Measurements from ENCODE around the gene USP36.

- no peak for TF ChIP-seq USF1 (IDR thresholded peaks at IDR 0.05)
- TF ChIP-seq TEAD4 (IDR thresholded peaks at IDR 0.05), result no peak
- TF ChIP-seq TAF1 (IDR thresholded peaks at IDR 0.05; ENCODE audit: low read depth), result no peak
- TF ChIP-seq EP300 (IDR thresholded peaks at IDR 0.05; ENCODE audit: borderline replicate concordance), result no peak
- no peak for TF ChIP-seq NFIC (IDR thresholded peaks at IDR 0.05)
- TF ChIP-seq YY1 (IDR thresholded peaks at IDR 0.05; ENCODE audit: low read depth), result no peak
- TF ChIP-seq EGR1 (IDR thresholded peaks at IDR 0.05), result no peak
- TF ChIP-seq REST (IDR thresholded peaks at IDR 0.05; ENCODE audit: low read depth), result no peak
- no peak for TF ChIP-seq ZBTB7A (IDR thresholded peaks at IDR 0.05; ENCODE audit: low read depth)
- TF ChIP-seq RAD21 (IDR thresholded peaks at IDR 0.05; ENCODE audit: low read depth), result no peak
- no peak for TF ChIP-seq MAX (IDR thresholded peaks at IDR 0.05)
- TF ChIP-seq TCF12 (IDR thresholded peaks at IDR 0.05; ENCODE audit: low read depth), result no peak
- no peak for TF ChIP-seq CREB1 (IDR thresholded peaks at IDR 0.05; ENCODE audit: low read depth)
Observed at GRCh38 chr17:78785663-78786057, 55.0 kb downstream of the USP36 start.

Data from Ishikawa (cell line).